HG03521 (cell line): ENCODE results near the gene RAB3B.
"Not testable (repeated sequence)": the region's sequence is repeated elsewhere in the genome, so short reads cannot be mapped to it uniquely, and the experiment has no call there.

Source experiments
- ATAC-seq: cut with Tn5 transposase; IDR thresholded peaks from one replicate; pipeline ENCODE4 v1.9.1; 2021; ENCODE audit warnings: mild to moderate bottlenecking, moderate library complexity; ENCODE audit not compliant: unreplicated experiment

The RAB3B gene

GRCh38 chr1:51990478-51990965 lies at the start of gene RAB3B:
TSS of gene RAB3B (minus strand) at chr1:51990700. CDS start at chr1:51977117, 13,583 bp downstream.
- no peak for ATAC-seq

GRCh38 chr1:52037909-52038308 lies 47.4 kb upstream of the RAB3B start:
- ATAC-seq, result no peak

DNA sequence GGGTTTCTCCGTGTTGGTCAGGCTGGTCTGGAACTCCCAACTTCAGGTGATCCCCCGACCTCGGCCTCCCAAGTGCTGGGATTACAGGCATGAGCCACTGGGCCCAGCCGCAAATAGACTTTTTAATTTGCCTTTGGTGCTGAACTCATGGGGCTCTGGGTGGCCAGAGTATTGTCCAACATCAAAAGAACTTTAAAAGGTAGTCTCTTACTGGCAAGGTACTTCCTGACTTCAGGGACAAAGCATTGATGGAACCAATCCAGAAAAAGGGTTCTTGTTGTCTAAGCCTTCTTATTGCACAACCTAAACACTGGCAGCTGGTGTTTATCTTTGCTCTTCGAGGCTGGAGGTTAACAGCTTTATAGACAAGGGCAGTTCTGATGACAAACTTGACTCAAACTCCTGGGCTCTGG lies 46.9 kb upstream of the RAB3B start:
- no peak for ATAC-seq

DNA sequence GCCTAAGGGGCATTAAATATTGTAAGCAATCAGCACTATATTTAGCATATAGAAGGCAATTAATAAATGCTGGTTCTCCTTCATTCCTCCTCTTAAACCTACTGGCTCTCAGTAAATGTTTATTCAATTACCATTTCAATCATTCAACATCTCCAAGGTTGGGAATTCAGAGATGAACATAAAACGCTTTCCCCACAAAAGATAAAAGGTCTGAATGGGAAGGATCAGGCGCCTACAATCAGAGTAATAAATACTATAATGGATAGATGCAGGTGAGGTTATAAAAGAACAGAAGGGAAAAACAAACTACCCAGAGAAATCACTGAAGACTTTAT lies 43.5 kb upstream of the RAB3B start:
- no peak for ATAC-seq

GRCh38 chr1:52033190-52034049 lies 42.9 kb upstream of the RAB3B start, which contains the start of gene KTI12:
TSS of gene KTI12 (minus strand) at chr1:52033810. CDS start at chr1:52033761, 49 bp downstream.
- peak; percentile 84 for ATAC-seq

DNA sequence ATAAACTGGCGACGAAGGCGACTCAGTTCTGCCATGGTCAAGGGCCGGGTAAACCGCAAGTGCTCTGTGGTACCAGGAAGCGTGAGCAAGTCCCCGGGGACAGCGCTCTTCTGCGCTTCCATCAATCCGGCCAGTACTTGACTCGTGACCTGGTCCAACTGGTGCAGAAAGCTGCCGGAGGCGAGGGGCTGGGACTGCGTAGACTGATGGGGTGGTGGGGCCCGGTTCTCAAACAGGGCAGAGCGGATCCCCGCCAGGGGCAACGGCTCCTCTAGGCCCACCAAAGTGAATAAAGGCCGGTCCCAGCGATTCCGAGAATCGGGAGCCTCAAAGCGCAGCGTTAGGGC lies 42.3 kb upstream of the RAB3B start:
- no peak for ATAC-seq

DNA sequence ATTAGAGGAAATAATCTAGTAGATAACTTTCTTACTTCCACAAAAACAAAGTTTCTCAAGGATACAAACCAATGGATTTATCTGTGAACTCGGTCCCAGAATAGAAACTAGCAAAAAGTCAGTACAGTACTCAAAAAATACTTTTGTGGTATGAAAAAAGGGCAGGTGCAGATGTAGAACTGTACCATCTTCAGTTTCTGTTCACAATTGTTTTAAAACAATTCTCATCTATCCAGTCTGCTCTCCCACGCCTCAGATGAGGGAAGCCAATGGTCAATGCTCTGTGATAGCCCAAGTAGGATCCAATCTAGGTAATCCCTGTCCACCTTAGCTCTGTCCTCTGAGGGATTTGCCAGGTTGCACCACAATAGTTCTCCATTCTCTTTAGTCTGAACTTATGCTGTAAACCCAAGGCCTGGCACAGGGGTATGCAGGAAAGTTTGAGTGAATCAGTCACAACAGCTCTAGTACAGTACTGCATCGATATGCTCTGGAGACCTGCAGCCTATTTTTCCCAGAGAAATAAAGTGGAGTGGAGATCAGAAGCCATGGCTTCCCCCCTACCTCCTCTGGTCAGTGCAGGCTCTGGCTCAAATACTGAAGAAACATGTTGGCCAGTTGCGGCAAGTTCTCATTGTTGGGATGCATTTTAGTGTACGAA lies 41.8 kb upstream of the RAB3B start:
- no peak for ATAC-seq

DNA sequence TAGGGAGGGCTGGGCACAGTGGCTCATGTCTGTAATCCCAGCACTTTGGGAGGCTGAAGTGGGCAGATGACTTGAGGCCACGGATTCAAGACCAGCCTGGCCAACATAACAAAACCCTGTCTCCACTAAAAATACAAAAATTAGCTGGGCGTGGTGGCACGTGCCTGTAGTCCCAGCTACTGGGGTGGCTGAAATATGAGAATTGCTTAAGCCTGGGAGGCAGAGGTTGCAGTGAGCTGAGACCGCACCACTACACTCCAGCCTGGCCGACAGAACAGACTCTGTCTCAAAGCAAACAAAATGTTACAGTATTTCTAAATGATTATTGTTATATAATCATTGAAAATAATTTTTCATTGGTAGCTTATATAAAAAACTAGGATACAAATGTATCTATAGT lies 38.3 kb upstream of the RAB3B start:
- ATAC-seq, result not testable (repeated sequence)

- no peak for ATAC-seq
These were observed 37.8 kb upstream of the RAB3B start for GRCh38 chr1:52028328-52028727.

DNA sequence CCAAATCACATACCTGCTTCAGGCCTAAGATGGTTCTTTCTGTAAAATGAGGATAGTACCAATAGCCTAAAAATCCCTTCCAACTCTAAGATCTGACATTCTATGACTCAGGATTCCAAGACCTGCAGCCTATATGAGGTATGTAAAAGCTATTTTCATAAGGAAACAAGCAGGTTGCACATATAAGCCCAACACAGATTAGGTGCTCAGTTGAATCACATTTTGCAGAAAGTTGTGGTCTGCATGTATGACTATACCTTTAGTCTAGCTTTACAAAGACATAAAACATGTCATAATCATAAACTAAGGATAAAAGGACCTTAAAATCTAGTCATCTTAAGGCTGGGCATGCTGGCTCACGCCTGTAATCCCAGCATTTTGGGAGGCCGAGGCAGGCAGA lies 35.8 kb upstream of the RAB3B start:
- no peak for ATAC-seq

DNA sequence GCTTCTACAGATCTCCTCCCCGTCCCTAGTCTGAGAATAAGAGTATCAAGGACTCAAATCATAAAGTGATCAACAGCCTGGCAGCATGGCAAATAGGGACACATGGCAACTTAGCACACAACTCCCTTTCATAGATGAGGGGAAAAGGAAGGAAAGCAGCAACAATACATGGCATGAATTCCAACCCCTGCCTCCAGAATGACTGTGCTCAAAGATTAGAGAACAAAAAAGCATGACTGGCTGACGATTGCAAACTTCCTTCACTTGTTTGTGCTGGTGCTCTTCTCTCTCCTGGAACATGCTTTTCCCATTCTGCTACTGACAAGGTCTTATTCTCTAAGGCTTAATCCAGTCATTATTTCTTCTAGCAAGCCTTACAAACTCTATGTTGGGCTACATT lies 31.6 kb upstream of the RAB3B start:
- no peak for ATAC-seq

- ATAC-seq, result no peak
These were observed 17.7 kb upstream of the RAB3B start for GRCh38 chr1:52008071-52008809.

- no peak for ATAC-seq
These were observed 16.9 kb upstream of the RAB3B start for GRCh38 chr1:52007215-52008002.

DNA sequence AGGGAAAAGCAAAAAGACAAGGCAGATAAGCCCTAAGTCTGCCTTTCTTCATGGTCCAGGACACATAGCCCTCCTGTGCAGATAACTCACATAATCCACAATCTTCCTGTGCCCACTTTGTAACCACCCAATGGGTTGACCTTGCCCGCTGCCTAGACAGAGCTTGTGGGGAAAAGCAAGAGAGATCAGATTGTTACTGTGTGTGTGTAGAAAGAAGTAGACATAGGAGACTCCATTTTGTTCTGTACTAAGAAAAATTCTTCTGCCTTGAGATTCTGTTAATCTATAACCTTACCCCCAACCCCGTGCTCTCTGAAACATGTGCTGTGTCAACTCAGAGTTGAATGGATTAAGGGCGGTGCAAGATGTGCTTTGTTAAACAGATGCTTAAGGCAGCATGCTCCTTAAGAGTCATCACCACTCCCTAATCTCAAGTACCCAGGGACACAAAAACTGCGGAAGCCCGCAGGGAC lies 15.6 kb upstream of the RAB3B start:
- ATAC-seq, result not testable (repeated sequence)

- ATAC-seq, result not testable (repeated sequence)
These were observed 15.0 kb upstream of the RAB3B start for GRCh38 chr1:52005548-52005947.

- ATAC-seq, result no peak
These were observed 13.4 kb upstream of the RAB3B start for GRCh38 chr1:52003877-52004276.

GRCh38 chr1:52002038-52002917 lies 11.8 kb upstream of the RAB3B start:
- ATAC-seq, result peak; percentile 80

GRCh38 chr1:51998701-51999100 lies 8.2 kb upstream of the RAB3B start:
- no peak for ATAC-seq

DNA sequence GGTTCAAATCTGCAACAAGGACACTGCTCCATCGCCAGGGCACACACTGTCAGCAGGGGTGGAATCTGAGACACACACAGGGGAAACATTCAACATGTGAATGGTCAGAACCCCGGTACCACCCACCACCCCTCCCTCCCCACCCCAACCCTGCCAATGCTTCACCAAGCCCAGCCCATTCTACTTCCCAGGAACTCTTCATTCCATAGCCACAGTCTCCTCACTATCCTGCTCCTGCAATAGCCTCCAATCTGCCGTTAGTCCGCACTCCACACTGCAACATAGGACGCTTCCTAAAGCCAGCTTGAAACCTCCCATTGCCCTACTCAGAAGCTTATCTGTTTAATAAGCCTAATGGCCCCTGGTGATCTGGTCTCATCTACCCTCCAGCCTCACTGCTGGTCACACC lies 7.5 kb upstream of the RAB3B start:
- no peak for ATAC-seq
